Measurements from ENCODE around the gene RXRA. TPM values are rescaled to one million over a fixed set of nuclear protein-coding genes. Genes with fewer than 3 reads are reported as not detected.
A peak's percentile ranks its signal among the peaks of the same experiment; 100 is the strongest.

RXRA gene
- total and polyA plus RNA-seq, 2 of the 13 experiments (the other 11 are each of a cell fraction or from before 2014, with no cell fraction given): 18.9 to 29.2 TPM

GRCh38 chr9:134320868-134321471 is 5.3 kb upstream of the RXRA start (continued):
- TF ChIP-seq ZBED4 (CRISPR knock-in tag; IDR thresholded peaks at IDR 0.05; ENCODE audit: borderline replicate concordance): no peak
- TF ChIP-seq ZNF841 (CRISPR knock-in tag; IDR thresholded peaks at IDR 0.05; ENCODE audit: borderline replicate concordance): no peak
- peak; percentile 91 for TF ChIP-seq MYC (CRISPR knock-in tag; IDR thresholded peaks at IDR 0.05; ENCODE audit: borderline replicate concordance)
- no peak for TF ChIP-seq ZNF343 (CRISPR knock-in tag; IDR thresholded peaks at IDR 0.05)
- no peak for TF ChIP-seq PRMT3 (CRISPR knock-in tag; IDR thresholded peaks at IDR 0.05; ENCODE audit: borderline replicate concordance, low read depth)
- TF ChIP-seq CTCF (CRISPR knock-in tag; IDR thresholded peaks at IDR 0.05): peak; percentile 38
- no peak for TF ChIP-seq NFIC (IDR thresholded peaks at IDR 0.05; ENCODE audit: low read length)
- TF ChIP-seq REL (CRISPR knock-in tag; conservative IDR thresholded peaks at IDR 0.05): no peak
- TF ChIP-seq TBX2 (CRISPR knock-in tag; IDR thresholded peaks at IDR 0.05; ENCODE audit: borderline replicate concordance): peak; percentile 69; the same call in 1 of the 2 replicates
- no peak for TF ChIP-seq HOXA7 (CRISPR knock-in tag; IDR thresholded peaks at IDR 0.05)
- no peak for TF ChIP-seq MIXL1 (CRISPR knock-in tag; IDR thresholded peaks at IDR 0.05)
- no peak for TF ChIP-seq ATF4 (CRISPR knock-in tag; IDR thresholded peaks at IDR 0.05)
- no peak for TF ChIP-seq ZBTB8A (CRISPR knock-in tag; IDR thresholded peaks at IDR 0.05; ENCODE audit: borderline replicate concordance, low read depth)
- no peak for TF ChIP-seq CBX2 (IDR thresholded peaks at IDR 0.05; ENCODE audit: low read depth, low read length)
- TF ChIP-seq CBX2 (CRISPR knock-in tag; IDR thresholded peaks at IDR 0.05; ENCODE audit: low read depth): no peak
- TF ChIP-seq TFDP2 (CRISPR knock-in tag; IDR thresholded peaks at IDR 0.05): peak; percentile 60
- no peak for TF ChIP-seq EZH2 (conservative IDR thresholded peaks at IDR 0.05; ENCODE audit: low read depth, low read length)
- no peak for TF ChIP-seq ZFP36L1 (CRISPR knock-in tag; IDR thresholded peaks at IDR 0.05)
- TF ChIP-seq ZNF382 (CRISPR knock-in tag; IDR thresholded peaks at IDR 0.05; ENCODE audit: borderline replicate concordance): no peak
- no peak for TF ChIP-seq SMYD3 (CRISPR knock-in tag; IDR thresholded peaks at IDR 0.05)
- TF ChIP-seq ZNF501 (CRISPR knock-in tag; IDR thresholded peaks at IDR 0.05): no peak
- TF ChIP-seq SMAD3 (CRISPR knock-in tag; IDR thresholded peaks at IDR 0.05): no peak
- TF ChIP-seq DNMT1 (CRISPR knock-in tag; IDR thresholded peaks at IDR 0.05): no peak
- no peak for TF ChIP-seq ZNF781 (CRISPR knock-in tag; IDR thresholded peaks at IDR 0.05; ENCODE audit: borderline replicate concordance, not compliant biosample characterization)
